ENCODE data around the gene PDIK1L.
A peak's percentile ranks its signal among the peaks of the same experiment; 100 is the strongest.
"Not testable (repeated sequence)": the region's sequence is repeated elsewhere in the genome, so short reads cannot be mapped to it uniquely, and the experiment has no call there.

PDIK1L gene

DNA sequence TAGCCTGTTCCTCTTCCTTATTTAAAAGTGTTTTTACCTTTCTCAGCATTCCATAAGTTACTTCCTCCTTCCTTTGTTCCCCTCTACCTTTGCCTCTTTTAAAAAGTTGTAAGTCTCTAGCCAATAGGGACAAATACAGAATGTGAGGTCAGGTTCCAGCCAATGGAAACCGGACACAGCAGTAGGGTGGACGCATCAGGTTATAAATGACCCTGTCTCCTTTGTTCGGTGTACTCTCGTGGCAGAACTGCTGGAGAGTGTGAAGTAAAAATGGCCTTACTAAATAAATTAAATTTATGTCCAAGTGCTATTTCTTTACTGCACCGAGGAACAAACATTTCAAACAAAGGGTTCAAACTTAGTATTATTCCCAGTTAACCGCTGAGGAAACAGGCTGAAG, 18.1 kb upstream of the PDIK1L start:
- Histone ChIP-seq H3K4me1 (ENCODE audit: insufficient read depth, low read length) (peaks cover 13% of the 10 kb centered on the region), H3K27me3 (ENCODE audit: insufficient read depth, low read length) (peaks cover 11% of the 10 kb centered on the region)
- not testable (repeated sequence) for H3K36me3 ChIP-seq (ENCODE audit: insufficient read depth, low read depth, low read length); H3K9ac ChIP-seq (ENCODE audit: low read depth, low read length); H3K9me3 ChIP-seq (ENCODE audit: insufficient read depth, low read depth, low read length); H3K27ac ChIP-seq (ENCODE audit: low read length); H3K4me3 ChIP-seq (ENCODE audit: low read length)

DNA sequence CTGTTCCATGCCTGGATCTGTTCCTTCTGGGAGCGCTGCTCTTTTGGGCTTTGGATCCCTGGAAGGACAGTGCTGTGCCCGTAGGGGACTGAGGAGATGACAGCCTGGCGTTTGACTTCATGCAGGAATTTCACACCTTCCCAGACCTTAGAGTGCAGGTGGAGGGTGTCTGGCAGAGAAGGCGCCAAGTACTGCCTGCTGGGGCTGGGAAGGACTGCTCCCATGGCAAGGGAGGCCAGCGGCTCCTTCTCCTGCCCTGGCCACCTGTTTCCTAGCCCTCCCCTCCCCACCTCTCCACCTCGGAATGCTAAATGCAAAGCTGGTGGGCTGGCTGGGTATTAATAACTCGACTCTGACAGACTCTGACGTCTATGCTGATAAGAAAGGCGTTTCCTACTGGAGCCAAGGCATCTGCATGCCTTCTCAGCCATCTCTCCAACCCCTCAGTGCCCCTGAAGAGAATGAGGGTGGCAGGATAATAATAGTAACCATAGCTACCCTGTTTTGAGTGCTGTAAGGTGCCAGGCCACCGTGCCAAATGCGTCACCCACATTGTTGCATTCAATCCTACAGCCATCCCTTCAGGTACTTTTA, 17.5 kb upstream of the PDIK1L start:
- H3K27me3 ChIP-seq (ENCODE audit: insufficient read depth, low read length), result peaks cover 11% of the 10 kb centered on the region
- H3K4me3 ChIP-seq (ENCODE audit: low read length), result peak overlapping the region; percentile 8; the same call in 1 of the 2 replicates
- H3K36me3 ChIP-seq (ENCODE audit: insufficient read depth, low read depth, low read length), result no peaks in the 10 kb centered on the region
- no peaks in the 10 kb centered on the region for H3K9me3 ChIP-seq (ENCODE audit: insufficient read depth, low read depth, low read length)
- no peak overlapping the region for H3K27ac ChIP-seq (ENCODE audit: low read length)
- H3K4me1 ChIP-seq (ENCODE audit: insufficient read depth, low read length), result peaks cover 13% of the 10 kb centered on the region
- no peak overlapping the region for H3K9ac ChIP-seq (ENCODE audit: low read depth, low read length)

DNA sequence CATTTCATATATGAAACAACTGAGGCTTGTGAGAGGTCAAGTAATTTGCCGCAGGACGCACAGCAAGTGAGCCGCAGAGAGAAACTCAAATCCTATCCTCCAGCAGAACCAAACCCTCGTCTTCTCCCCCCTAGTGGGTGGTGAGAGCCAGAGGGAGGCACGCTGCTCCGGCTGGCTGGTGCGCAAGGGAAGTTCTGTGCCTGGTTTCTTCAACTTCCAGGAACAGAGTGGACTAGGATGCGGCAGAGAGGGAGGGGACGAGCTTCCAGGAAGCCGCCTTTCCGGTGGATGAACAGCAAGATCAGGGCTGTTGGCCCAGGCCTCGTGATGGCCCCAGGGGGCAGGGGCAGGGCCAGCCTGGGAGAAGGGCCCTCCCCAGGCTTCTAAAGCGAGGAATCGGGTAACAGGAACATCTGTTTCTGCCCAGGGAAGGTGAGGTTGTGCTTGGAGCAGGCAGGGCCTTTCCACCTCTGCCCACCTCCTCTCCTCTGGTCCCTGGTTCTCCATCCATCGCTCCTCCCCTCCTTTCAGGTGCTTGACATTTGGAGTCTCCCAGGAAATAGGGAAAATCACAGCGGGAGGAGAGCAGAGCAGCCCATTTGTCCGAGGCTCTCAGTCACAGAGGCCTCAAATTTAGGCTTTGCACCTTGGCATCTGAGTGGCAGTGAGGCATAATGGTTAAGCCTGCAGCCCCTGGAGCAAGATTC, 16.8 kb upstream of the PDIK1L start:
- H3K27ac ChIP-seq (ENCODE audit: low read length), result no peak overlapping the region
- no peaks in the 10 kb centered on the region for H3K36me3 ChIP-seq (ENCODE audit: insufficient read depth, low read depth, low read length)
- peaks cover 13% of the 10 kb centered on the region for H3K4me1 ChIP-seq (ENCODE audit: insufficient read depth, low read length)
- peak overlapping the region; percentile 8; the same call in 1 of the 2 replicates for H3K4me3 ChIP-seq (ENCODE audit: low read length)
- H3K9me3 ChIP-seq (ENCODE audit: insufficient read depth, low read depth, low read length), result no peaks in the 10 kb centered on the region
- no peak overlapping the region for H3K9ac ChIP-seq (ENCODE audit: low read depth, low read length)
- peaks cover 11% of the 10 kb centered on the region for H3K27me3 ChIP-seq (ENCODE audit: insufficient read depth, low read length)

DNA sequence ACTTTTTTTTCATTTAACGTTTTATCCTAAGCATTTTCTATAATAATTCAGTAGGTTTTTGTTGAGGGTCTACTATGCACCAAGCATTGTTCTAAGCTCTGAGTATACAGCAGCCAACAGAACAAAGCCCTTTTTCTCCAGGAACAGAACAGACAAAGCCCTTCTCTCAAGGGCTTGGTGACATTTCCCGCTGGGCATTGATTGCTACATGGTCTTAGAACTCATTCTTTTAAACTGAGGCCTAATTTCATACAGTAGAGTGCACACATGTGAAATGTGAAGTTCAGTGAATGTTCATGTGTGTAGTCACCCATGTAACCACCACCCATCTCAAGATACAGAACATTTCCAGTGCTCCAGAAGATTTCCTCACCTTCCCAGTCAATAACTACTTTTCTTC, 15.2 kb upstream of the PDIK1L start:
- Histone ChIP-seq H3K27ac (ENCODE audit: low read length) (no peak overlapping the region), H3K9me3 (ENCODE audit: insufficient read depth, low read depth, low read length) (no peaks in the 10 kb centered on the region), H3K36me3 (ENCODE audit: insufficient read depth, low read depth, low read length) (no peaks in the 10 kb centered on the region), H3K4me1 (ENCODE audit: insufficient read depth, low read length) (peaks cover 13% of the 10 kb centered on the region), H3K27me3 (ENCODE audit: insufficient read depth, low read length) (peaks cover 11% of the 10 kb centered on the region), H3K9ac (ENCODE audit: low read depth, low read length) (no peak overlapping the region), H3K4me3 (ENCODE audit: low read length) (no peak overlapping the region)

GRCh38 chr1:26097696-26098095, 13.9 kb upstream of the PDIK1L start:
- Histone ChIP-seq H3K4me1 (ENCODE audit: insufficient read depth, low read length) (peaks cover 13% of the 10 kb centered on the region), H3K27me3 (ENCODE audit: insufficient read depth, low read length) (peaks cover 11% of the 10 kb centered on the region), H3K4me3 (ENCODE audit: low read length) (no peak overlapping the region), H3K27ac (ENCODE audit: low read length) (no peak overlapping the region), H3K36me3 (ENCODE audit: insufficient read depth, low read depth, low read length) (no peaks in the 10 kb centered on the region), H3K9ac (ENCODE audit: low read depth, low read length) (no peak overlapping the region), H3K9me3 (ENCODE audit: insufficient read depth, low read depth, low read length) (no peaks in the 10 kb centered on the region)

DNA sequence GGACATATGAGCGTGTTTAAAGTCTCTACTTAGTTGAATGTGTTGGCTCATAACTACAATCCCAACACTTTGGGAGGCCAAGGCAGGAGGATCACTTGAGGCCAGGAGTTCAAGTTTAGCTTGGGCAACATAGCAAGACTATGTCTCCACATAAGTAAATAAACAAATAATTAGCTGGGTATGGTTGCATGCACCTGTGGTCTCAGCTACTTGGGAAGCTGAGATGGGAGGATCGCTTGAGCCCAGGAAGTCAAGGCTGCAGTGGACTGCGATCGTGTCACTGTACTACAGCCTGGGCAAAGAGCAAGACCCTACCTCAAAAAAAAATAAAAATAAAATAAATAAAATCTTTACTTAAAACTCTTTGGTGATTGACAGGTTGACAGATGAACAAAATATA, 13.0 kb upstream of the PDIK1L start:
- Histone ChIP-seq H3K36me3 (ENCODE audit: insufficient read depth, low read depth, low read length) (no peaks in the 10 kb centered on the region), H3K27ac (ENCODE audit: low read length) (no peak overlapping the region)

GRCh38 chr1:26099780-26100179, 11.8 kb upstream of the PDIK1L start:
- H3K4me3 ChIP-seq (ENCODE audit: low read length), result no peak overlapping the region
- no peaks in the 10 kb centered on the region for H3K36me3 ChIP-seq (ENCODE audit: insufficient read depth, low read depth, low read length)
- no peak overlapping the region for H3K9ac ChIP-seq (ENCODE audit: low read depth, low read length)

More for the DNA sequence above, 13.0 kb upstream of the PDIK1L start:
- H3K27me3 ChIP-seq (ENCODE audit: insufficient read depth, low read length), result peaks cover 9% of the 10 kb centered on the region
- no peak overlapping the region for H3K4me3 ChIP-seq (ENCODE audit: low read length)
- no peak overlapping the region for H3K9ac ChIP-seq (ENCODE audit: low read depth, low read length)
- no peaks in the 10 kb centered on the region for H3K9me3 ChIP-seq (ENCODE audit: insufficient read depth, low read depth, low read length)
- H3K4me1 ChIP-seq (ENCODE audit: insufficient read depth, low read length), result peaks cover 13% of the 10 kb centered on the region

GRCh38 chr1:26100204-26100603, 11.4 kb upstream of the PDIK1L start:
- not testable (repeated sequence) for H3K27ac ChIP-seq (ENCODE audit: low read length); H3K9me3 ChIP-seq (ENCODE audit: insufficient read depth, low read depth, low read length); H3K4me3 ChIP-seq (ENCODE audit: low read length); H3K36me3 ChIP-seq (ENCODE audit: insufficient read depth, low read depth, low read length); H3K4me1 ChIP-seq (ENCODE audit: insufficient read depth, low read length); H3K9ac ChIP-seq (ENCODE audit: low read depth, low read length); H3K27me3 ChIP-seq (ENCODE audit: insufficient read depth, low read length)

More at GRCh38 chr1:26099780-26100179, 11.8 kb upstream of the PDIK1L start:
- Histone ChIP-seq H3K4me1 (ENCODE audit: insufficient read depth, low read length) (0 out of 2 replicates have a peak, but pooled peaks cover 4% of the 10 kb centered on the region), H3K27me3 (ENCODE audit: insufficient read depth, low read length) (no peaks in the 10 kb centered on the region), H3K9me3 (ENCODE audit: insufficient read depth, low read depth, low read length) (no peaks in the 10 kb centered on the region), H3K27ac (ENCODE audit: low read length) (no peak overlapping the region)

- no peaks in the 10 kb centered on the region for H3K9me3 ChIP-seq (ENCODE audit: insufficient read depth, low read depth, low read length)
- no peak overlapping the region for H3K4me3 ChIP-seq (ENCODE audit: low read length)
- H3K36me3 ChIP-seq (ENCODE audit: insufficient read depth, low read depth, low read length), result no peaks in the 10 kb centered on the region
- H3K27ac ChIP-seq (ENCODE audit: low read length), result no peak overlapping the region
- H3K27me3 ChIP-seq (ENCODE audit: insufficient read depth, low read length), result no peaks in the 10 kb centered on the region
- no peaks in the 10 kb centered on the region for H3K4me1 ChIP-seq (ENCODE audit: insufficient read depth, low read length)
- no peak overlapping the region for H3K9ac ChIP-seq (ENCODE audit: low read depth, low read length)
Observed at GRCh38 chr1:26102119-26102518, 9.5 kb upstream of the PDIK1L start.

GRCh38 chr1:26102526-26102925, 9.1 kb upstream of the PDIK1L start:
- Histone ChIP-seq H3K36me3 (ENCODE audit: insufficient read depth, low read depth, low read length) (no peaks in the 10 kb centered on the region), H3K9me3 (ENCODE audit: insufficient read depth, low read depth, low read length) (no peaks in the 10 kb centered on the region), H3K27ac (ENCODE audit: low read length) (no peak overlapping the region), H3K9ac (ENCODE audit: low read depth, low read length) (no peak overlapping the region), H3K27me3 (ENCODE audit: insufficient read depth, low read length) (no peaks in the 10 kb centered on the region), H3K4me3 (ENCODE audit: low read length) (no peak overlapping the region), H3K4me1 (ENCODE audit: insufficient read depth, low read length) (no peaks in the 10 kb centered on the region)

- not testable (repeated sequence) for H3K9me3 ChIP-seq (ENCODE audit: insufficient read depth, low read depth, low read length); H3K4me1 ChIP-seq (ENCODE audit: insufficient read depth, low read length); H3K9ac ChIP-seq (ENCODE audit: low read depth, low read length); H3K36me3 ChIP-seq (ENCODE audit: insufficient read depth, low read depth, low read length); H3K27ac ChIP-seq (ENCODE audit: low read length); H3K27me3 ChIP-seq (ENCODE audit: insufficient read depth, low read length); H3K4me3 ChIP-seq (ENCODE audit: low read length)
Observed at GRCh38 chr1:26105226-26105548, 6.4 kb upstream of the PDIK1L start.
